Fibroblast of peridontal ligament (primary cell): Measurements from ENCODE around the gene ILKAP.

Source experiments
- DNase-seq: peaks from one replicate; pipeline ENCODE4 v3.0.0-alpha.2; 2010; ENCODE audit errors: extremely low read depth

Gene ILKAP

GRCh38 chr2:238137885-238138284 lies 65.6 kb downstream of the ILKAP start:
- no peak for DNase-seq

- peak; percentile 74 for DNase-seq
Measured at GRCh38 chr2:238136820-238137537, 66.5 kb downstream of the ILKAP start.

DNA sequence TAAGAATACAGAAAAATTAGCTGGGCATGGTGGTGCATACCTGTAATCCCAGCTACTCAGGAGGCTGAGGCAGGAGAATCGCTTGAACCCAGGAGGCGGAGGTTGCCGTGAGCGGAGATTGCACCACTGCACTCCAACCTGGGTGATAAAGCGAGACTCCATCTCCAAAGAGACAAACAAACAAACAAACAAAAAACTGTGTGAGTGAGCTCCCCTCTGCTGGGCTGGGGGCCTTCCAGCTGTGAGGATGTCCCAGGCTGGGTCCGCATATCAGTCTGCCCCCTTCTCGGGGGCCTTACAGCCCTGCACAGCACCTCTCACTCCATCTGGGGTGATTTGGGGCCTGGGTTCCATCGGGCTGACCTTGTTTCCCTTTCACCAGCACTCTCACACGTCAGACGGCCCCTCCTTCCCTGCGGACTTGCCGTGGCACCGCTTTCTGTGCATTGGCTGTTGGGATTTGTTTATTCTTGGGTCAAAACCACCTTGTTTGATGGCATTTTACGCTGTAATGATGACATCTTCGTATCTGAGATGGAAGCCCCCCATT lies 67.8 kb downstream of the ILKAP start:
- no peak for DNase-seq

DNA sequence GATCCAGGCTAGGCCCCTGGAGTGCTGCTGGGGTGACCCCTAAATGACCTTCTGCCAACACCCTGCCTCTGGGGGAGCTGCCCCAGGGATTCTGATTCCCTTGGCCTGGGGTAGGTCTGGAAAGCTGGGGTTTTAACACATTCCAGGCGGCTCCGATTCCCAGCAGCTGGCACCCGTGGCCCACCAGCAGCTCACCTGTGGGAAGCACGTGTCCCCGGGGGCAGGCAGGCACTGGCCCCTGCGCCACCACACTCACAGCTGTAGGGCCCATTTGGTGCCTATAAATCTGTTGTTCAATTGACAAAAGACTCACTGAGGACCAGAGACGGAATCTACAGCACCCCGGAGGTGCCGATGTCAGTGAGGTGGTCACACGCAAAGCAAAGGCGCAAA lies 69.1 kb downstream of the ILKAP start:
- no peak for DNase-seq

DNA sequence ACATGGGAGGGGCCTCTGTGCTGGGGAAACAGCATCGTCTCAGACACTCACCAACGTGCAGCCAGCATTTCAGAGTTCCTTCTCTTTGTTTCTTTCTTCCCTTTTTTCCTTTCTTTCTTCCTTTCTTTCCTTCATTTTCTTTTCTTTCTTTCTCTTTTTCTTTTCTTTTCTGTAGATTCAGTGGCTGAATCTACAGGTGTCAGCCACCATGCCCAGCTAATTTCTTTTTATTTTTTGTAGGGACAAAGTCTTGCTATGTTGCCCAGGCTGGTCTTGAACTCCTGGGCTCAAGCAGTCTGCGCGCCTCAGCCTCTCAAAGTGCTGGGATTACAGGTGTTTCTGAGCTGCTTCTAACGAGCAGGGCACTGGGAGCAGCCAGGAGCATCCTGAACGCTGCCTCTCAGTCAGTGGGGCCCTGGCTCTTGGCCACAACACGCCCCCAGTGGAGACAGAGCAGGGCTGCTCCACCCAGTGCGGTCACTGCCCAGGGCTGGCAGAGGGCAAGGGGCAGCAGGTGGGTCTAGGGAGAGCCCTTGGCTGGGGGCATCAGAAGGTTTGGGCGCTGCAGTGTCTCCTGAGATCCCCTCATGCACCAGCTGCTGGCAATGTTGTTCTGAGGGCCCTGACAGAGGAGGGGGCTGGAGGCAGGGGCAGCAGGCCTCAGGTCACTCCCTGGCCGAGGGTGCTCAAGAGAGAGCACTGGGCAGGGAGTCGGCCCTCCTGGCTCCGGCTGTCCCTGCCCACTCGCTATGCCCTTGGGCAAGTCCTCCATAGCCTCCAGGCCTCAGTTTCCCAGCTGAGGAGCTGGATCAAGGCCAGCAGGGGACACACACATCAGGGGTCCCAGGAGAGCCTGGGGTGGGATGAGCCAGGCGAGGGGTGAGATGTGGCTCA lies 69.7 kb downstream of the ILKAP start:
- DNase-seq = no peak

- no peak for DNase-seq
Measured at GRCh38 chr2:238132463-238133450, 70.7 kb downstream of the ILKAP start.

DNA sequence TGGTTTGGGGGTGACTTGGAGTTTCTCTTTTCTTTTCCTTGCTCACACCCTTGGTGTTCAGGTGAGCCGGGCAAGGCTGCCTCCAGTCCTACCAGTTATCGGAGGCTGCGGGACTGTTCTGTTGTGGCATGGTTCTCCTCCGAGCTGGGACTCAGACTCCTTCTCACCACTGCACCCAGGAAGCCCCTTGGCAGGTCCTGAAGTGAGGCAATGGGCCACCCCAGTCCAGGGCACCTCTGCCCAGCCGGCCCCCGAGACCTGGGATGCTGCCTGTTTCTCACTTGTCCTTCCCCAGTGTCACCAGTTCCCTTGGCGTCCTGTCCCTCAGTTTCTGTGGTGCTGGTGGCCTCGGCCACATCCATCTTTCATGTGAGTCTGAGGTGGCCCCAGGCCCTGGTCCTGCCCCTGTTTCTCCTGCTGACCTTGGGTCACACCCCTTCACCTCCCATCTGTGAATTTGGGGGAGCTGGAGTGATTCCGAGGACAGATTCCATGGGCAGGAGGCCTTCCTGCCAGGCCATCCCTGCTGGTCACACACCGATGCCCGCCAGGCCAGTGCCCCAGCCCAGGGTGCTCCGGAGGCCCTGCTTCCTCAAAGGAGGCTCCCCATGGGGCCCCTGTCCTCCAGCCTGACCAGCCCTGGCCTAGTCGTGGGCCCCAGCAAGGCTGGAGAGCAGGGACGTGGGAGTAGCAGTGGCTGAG lies 71.6 kb downstream of the ILKAP start:
- DNase-seq = no peak

GRCh38 chr2:238130696-238131628 lies 72.5 kb downstream of the ILKAP start:
- DNase-seq = no peak

- no peak for DNase-seq
Measured at GRCh38 chr2:238130111-238130695, 73.3 kb downstream of the ILKAP start.

DNA sequence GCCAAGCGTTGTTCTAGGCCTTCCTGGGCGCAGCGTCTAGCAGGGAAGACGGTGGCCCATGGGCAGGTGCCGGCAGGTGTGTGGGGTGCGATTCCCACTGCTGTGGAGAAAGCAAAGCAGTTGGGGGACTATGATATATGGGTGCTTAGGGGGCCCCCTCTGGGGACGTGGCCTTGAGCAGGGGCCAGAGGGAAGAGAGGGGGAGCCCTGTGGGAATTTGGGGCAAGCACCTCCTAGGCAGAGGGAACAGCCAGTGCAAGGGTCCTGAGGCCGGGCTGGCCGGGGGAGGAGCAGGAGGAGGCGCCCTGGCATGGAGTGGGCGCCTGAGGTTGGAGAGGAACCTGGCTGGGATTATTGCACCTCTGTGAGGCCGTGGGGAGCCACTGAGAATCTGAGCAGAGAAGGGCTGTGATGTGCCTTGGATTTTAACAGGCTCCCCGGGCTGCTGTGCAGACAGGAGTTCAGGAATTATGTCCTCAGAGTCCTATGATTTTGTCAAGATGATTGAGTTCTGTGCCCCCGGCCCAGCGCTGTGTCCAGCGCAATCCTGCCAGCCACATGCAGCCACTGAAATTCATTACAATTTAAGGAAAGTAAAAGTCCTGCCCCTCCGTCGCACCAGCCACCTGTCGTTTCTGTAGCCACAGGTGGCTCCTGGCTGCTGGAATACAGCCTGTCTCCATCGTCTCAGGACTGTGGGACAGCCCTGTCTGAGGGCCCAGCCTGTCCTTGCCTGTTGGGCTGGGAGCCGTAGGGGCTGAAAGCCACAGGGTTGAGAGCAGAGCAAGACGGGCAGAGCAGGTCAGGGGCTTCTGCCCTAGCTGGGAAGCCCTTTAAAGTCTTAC lies 74.1 kb downstream of the ILKAP start:
- no peak for DNase-seq

DNA sequence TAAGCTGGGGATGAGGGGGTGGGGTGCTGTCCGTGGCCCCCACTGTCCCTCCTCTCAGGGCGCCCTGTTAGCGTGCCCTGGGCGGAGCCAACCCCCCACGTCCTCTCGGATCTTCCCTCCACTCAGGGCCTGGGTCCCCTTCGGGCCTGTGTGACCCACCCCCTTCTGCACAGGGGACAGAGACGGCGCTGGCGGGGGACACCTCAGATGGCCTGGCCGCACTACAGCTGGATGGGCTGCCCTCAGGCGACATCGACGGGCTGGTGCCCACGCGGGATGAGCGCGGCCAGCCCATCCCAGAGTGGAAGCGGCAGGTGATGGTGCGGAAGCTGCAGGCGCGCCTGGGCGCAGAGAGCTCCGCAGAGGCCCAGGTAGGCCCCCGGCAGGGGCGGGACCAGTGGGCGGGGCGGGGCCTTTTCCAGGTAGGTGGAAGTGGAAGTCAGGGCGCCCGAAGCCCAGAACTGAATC lies 74.9 kb downstream of the ILKAP start:
- DNase-seq = no peak

GRCh38 chr2:238128061-238128440 lies 75.4 kb downstream of the ILKAP start:
- no peak for DNase-seq

DNA sequence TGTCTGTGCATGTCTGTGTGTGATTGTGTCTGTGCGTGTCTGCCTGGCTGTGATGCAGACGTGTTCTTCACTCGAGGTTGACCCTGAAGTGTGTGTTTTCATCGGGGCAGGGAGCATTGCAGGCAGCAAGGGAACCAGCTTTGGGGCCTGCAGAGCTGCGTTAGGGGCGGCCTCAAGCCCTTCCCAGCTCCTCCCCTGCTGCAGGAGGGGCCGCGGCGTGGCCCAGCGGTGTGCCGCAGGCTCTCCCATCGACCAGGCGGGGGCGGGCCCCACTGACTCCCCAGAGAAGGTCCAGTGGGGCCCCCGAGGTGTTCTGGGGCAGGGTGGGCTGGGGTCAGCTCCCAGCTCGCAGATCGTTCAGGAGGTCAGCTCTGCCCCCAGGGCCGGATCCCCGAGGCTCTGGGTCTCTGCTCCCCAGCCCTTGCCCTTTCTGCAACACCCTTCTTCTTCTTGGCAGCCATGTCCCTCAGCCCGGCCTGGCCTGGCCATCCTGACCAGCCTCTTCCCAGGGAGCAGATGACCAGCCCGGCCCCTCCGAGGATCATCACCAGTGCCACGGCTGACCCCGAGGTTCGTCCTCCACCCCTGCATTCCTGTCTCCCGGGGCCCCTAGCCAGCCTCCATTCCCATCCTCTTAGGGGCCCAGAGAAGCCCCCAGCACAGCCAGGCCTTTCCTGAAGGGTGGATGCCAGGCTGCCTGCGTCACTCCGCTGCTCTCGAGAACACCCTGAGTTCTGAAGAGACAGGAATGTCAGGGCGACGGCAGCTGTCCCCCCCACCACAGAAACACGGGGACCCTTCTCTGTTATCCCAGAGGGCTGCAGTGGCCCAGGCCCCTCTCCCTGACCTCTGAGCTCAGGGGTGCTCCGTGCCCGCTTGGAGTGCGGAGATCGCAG lies 76.1 kb downstream of the ILKAP start:
- peak; percentile 71 for DNase-seq

GRCh38 chr2:238126775-238127164 lies 76.7 kb downstream of the ILKAP start:
- DNase-seq = no peak

GRCh38 chr2:238126338-238126737 lies 77.2 kb downstream of the ILKAP start:
- no peak for DNase-seq

GRCh38 chr2:238125127-238125885 lies 78.2 kb downstream of the ILKAP start:
- DNase-seq = no peak
